Transverse colon (tissue), 4 donors: ENCODE results near the gene LSM12. TPM values are rescaled to one million over a fixed set of nuclear protein-coding genes. Genes with fewer than 3 reads are reported as not detected.

ENCODE experiments used
- DNase-seq: peaks from one replicate; pipeline ENCODE4 v3.0.0-alpha.2; 2019
- H3K27ac ChIP-seq, 4 donors: fragments of 200-600 bp; sonication (generic); 2 replicates each; pipeline ENCODE4 v1.5.1; 2016 to 2018; ENCODE audit warnings: inconsistent platforms in 4 of 4
- H3K27me3 ChIP-seq: fragments of 200-600 bp; sonication (generic); 2 replicates; pipeline ENCODE4 v1.5.1; 2017; ENCODE audit warnings: inconsistent platforms
- H3K36me3 ChIP-seq, 4 donors: fragments of 200-600 bp; sonication (generic); 2 replicates each; pipeline ENCODE4 v1.5.1; 2017 to 2019; ENCODE audit warnings: inconsistent platforms in 4 of 4
- H3K4me1 ChIP-seq, 4 donors: fragments of 200-600 bp; sonication (generic); 2 replicates each; pipeline ENCODE4 v1.5.1; 2017 to 2020; ENCODE audit warnings: inconsistent platforms in 4 of 4
- H3K4me3 ChIP-seq, 4 donors: fragments of 200-600 bp; sonication (generic); 1 replicate in 1 of 4; 2 replicates in 3 of 4; pipeline versions ENCODE4 v1.5.1 to v1.6.1; 2017 to 2019; ENCODE audit warnings: inconsistent platforms in 4 of 4
- H3K9me3 ChIP-seq, 2 donors: fragments of 200-600 bp; sonication (generic); 2 replicates each; pipeline ENCODE4 v1.5.1; 2017 to 2019; ENCODE audit warnings: inconsistent platforms in 2 of 2
- CTCF ChIP-seq, 5 experiments: fragments of 200-600 bp in 3 of 5; fragments of 450-650 bp in 2 of 5; sonication (generic) in 3 of 5; IDR thresholded peaks; 1 replicate in 2 of 5; 2 replicates in 3 of 5; pipeline ENCODE4 v1.5.1; 2016 to 2017; ENCODE audit warnings: antibody characterized with exemption in 5 of 5, inconsistent platforms in 3 of 5, mild to moderate bottlenecking in 2 of 5, moderate library complexity in 1 of 5
- EP300 ChIP-seq: sonication (generic); formaldehyde crosslinking; IDR thresholded peaks from one replicate; pipeline ENCODE4 v1.6.1; 2017; ENCODE audit warnings: antibody characterized with exemption, low read depth
- POLR2A ChIP-seq: fragments of 450-650 bp; IDR thresholded peaks from one replicate; pipeline ENCODE4 v1.6.1; 2016; ENCODE audit warnings: antibody characterized with exemption, mild to moderate bottlenecking, moderate library complexity
- POLR2AphosphoS5 ChIP-seq, 3 donors: sonication (generic); formaldehyde crosslinking; IDR thresholded peaks; one replicate each; pipeline ENCODE4 v1.6.1; 2016; ENCODE audit warnings: antibody characterized with exemption in 3 of 3
- WGBS, 2 donors: methylation state at CpG; one replicate each; pipeline ENCODE4 v1.1.5; 2018; ENCODE audit warnings: low coverage in 1 of 2; 5-methylcytosine and 5-hydroxymethylcytosine counted together
- in situ Hi-C, 4 donors: fragments of 200-750 bp; cut with MboI; loops; one replicate each; pipeline versions ENCODE4 v1.15.0 to v1.15.1; 2017; ENCODE audit warnings: low sequenced_read_pairs in 3 of 4, low pct_ligation_motif_present in 1 of 4, low pct_unique_long_range_greater_than_20kb in 1 of 4
- intact Hi-C: fragments of 100-400 bp; cut with DNase I; formaldehyde crosslinking; loops from one replicate; pipeline ENCODE4 v1.15.1; 2023; ENCODE audit warnings: low total_unique reads
- total RNA-seq, 4 donors: library from RNA; depleted of rRNA; stranded (reverse); fragments of >200 nt; gene quantifications; one replicate each; pipeline ENCODE4 v1.1.0, GENCODE V29; 2016

Gene LSM12
- total RNA-seq, 4 donors from 2014 or later = 5.4 to 29.2 (median 22.9) TPM

- H3K27ac ChIP-seq = peak overlapping the region; percentile 91 to 96 (median 91)
- WGBS, 2 donors = 0 to 2% methylated on average over 1 to 3 of the region's 3 CpGs
- H3K36me3 ChIP-seq = no peaks in the 10 kb centered on the region
- no peaks in the 10 kb centered on the region for H3K9me3 ChIP-seq
- TF ChIP-seq EP300 (no peak), CTCF (IDR thresholded peaks at IDR 0.05) (no peak), POLR2A (no peak), POLR2AphosphoS5 (IDR thresholded peaks at IDR 0.05) (no peak)
- in situ Hi-C loops = loop anchor here in 1 of 4 donors (25.0 kb wide), 1 partner anchor 91 kb away; the partner anchor contains the start of gene ASB16
- no peaks in the 10 kb centered on the region for H3K27me3 ChIP-seq
- intact Hi-C loops = no loop called here
- H3K4me3 ChIP-seq = peak overlapping the region; percentile 36 to 87 (median 62)
- peaks cover 14 to 34% (median 22%) of the 10 kb centered on the region in 4 donors for H3K4me1 ChIP-seq
- DNase-seq = no peak
Observed at GRCh38 chr17:44071198-44071520, 4.7 kb upstream of the LSM12 start.

GRCh38 chr17:44070455-44071197 is 4.2 kb upstream of the LSM12 start, which contains the start of gene G6PC3:
G6PC3 (plus strand) TSS chr17:44070735; CDS start chr17:44070966, 231 bp downstream.
- intact Hi-C loops = no loop called here
- H3K4me3 ChIP-seq = peak within 1 kb of the TSS; percentile 36 to 87 (median 62)
- no peaks in the 10 kb centered on the region for H3K9me3 ChIP-seq
- H3K36me3 ChIP-seq = no peaks in the 10 kb centered on the region
- peak; percentile 88 to 95 (median 94) for TF ChIP-seq POLR2AphosphoS5 (IDR thresholded peaks at IDR 0.05)
- peak in 2 of 5 experiments; percentile 8 to 22 for TF ChIP-seq CTCF (IDR thresholded peaks at IDR 0.05)
- no peak for TF ChIP-seq EP300
- peak; percentile 75 for TF ChIP-seq POLR2A
- DNase-seq = peak; percentile 96
- no peaks in the 10 kb centered on the region for H3K27me3 ChIP-seq
- H3K27ac ChIP-seq = peak within 1 kb of the TSS; percentile 91 to 96 (median 91)
- in situ Hi-C loops = loop anchor here in 1 of 4 donors (25.0 kb wide), 1 partner anchor 92 kb away; the partner anchor contains the start of gene ASB16
- WGBS, 2 donors = 0 to 1% methylated on average over 1 to 53 of the region's 53 CpGs
- H3K4me1 ChIP-seq = peaks cover 14 to 36% (median 25%) of the 10 kb centered on the region in 4 donors

- Histone ChIP-seq H3K4me3 (peak overlapping the region; percentile 5 to 87 (median 62)), H3K27ac (peak overlapping the region; percentile 91 to 96 (median 91)), H3K36me3 (no peaks in the 10 kb centered on the region), H3K27me3 (no peaks in the 10 kb centered on the region), H3K9me3 (no peaks in the 10 kb centered on the region), H3K4me1 (peaks cover 17 to 42% (median 29%) of the 10 kb centered on the region in 4 donors)
- DNase-seq = no peak
- 38 to 43% methylated on average over 4 to 7 of the region's 7 CpGs for WGBS, 2 donors
- in situ Hi-C loops = loop anchor here in 1 of 4 donors (25.0 kb wide), 1 partner anchor 92 kb away; the partner anchor contains the start of gene ASB16
- TF ChIP-seq POLR2AphosphoS5 (IDR thresholded peaks at IDR 0.05) = no peak
- no peak for TF ChIP-seq EP300
- no peak for TF ChIP-seq POLR2A
- TF ChIP-seq CTCF (IDR thresholded peaks at IDR 0.05) = no peak
- intact Hi-C loops = no loop called here
Observed at GRCh38 chr17:44069974-44070454, 3.5 kb upstream of the LSM12 start.

- intact Hi-C loops (no loop called here), in situ Hi-C loops (loop anchor here in 1 of 4 donors (25.0 kb wide), 1 partner anchor 95 kb away; the partner anchor contains the start of gene ASB16)
Observed at GRCh38 chr17:44067545-44067940, 1.1 kb upstream of the LSM12 start.

More at GRCh38 chr17:44067545-44067940, 1.1 kb upstream of the LSM12 start:
- H3K36me3 ChIP-seq = peaks cover 0 to 10% (median 5%) of the 10 kb centered on the region in 4 donors
- 89 to 90% methylated on average over 8 to 9 of the region's 9 CpGs for WGBS, 2 donors
- H3K9me3 ChIP-seq = no peaks in the 10 kb centered on the region
- no peak for DNase-seq
- peak overlapping the region; percentile 92 to 98 (median 95) for H3K27ac ChIP-seq
- no peak for TF ChIP-seq EP300
- no peak overlapping the region for H3K4me3 ChIP-seq
- no peaks in the 10 kb centered on the region for H3K27me3 ChIP-seq
- peaks cover 17 to 51% (median 31%) of the 10 kb centered on the region in 4 donors for H3K4me1 ChIP-seq
